ENCODE data around the gene CCDC183.

CCDC183 gene

DNA sequence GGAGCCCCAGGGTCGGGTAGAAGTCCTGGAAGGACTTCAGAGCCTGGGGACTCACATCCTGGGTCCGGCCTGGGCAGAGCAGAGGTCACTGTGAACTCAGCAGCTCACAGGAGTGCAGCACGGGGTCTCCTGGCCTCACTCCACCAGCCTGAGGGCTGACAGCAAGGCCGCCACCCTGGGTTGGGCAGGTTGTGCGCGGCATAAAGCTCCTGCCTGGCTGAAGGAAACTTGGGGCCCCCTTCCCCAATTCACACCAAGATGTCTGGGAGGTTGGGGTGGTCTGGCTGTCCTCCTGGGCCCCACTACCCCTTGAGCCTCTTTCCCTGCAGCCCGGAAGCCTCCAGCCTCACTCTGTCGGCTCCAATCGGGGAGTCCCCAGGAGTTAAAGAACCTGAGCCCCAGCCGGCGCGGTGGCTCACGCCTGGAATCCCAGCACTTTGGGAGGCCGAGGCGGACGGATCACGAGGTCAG is 33.9 kb upstream of the CCDC183 start:
- no peak overlapping the region for H3K9ac ChIP-seq (ENCODE audit: low read length)
- no peaks in the 10 kb centered on the region for H4K20me1 ChIP-seq (ENCODE audit: insufficient read depth, low read length)
- no peaks in the 10 kb centered on the region for H3K9me3 ChIP-seq (replicated peaks; ENCODE audit: insufficient read depth, low read length)
- no peak overlapping the region for H3K4me3 ChIP-seq (ENCODE audit: low read length)
- H3K4me1 ChIP-seq (ENCODE audit: low read length) = peaks cover 13% of the 10 kb centered on the region
- TF ChIP-seq CTCF (IDR thresholded peaks at IDR 0.05; ENCODE audit: low read length) (no peak), EZH2 (optimal IDR thresholded peaks at IDR 0.05; ENCODE audit: low read depth, low read length) (no peak), EZH2phosphoT487 (IDR thresholded peaks at IDR 0.05; ENCODE audit: low read length) (no peak)
- no peak overlapping the region for H3K4me2 ChIP-seq (ENCODE audit: low read depth, low read length)
- no peak overlapping the region for H2AFZ ChIP-seq (ENCODE audit: low read length)
- no peaks in the 10 kb centered on the region for H3K9me2 ChIP-seq (replicated peaks; ENCODE audit: insufficient read depth, low read length)
- H3K27me3 ChIP-seq (replicated peaks; ENCODE audit: insufficient read depth, low read length) = peaks cover 31% of the 10 kb centered on the region
- H3K79me2 ChIP-seq (ENCODE audit: low read length) = no peaks in the 10 kb centered on the region
- H3K27ac ChIP-seq (ENCODE audit: low read length) = no peak overlapping the region
- no peaks in the 10 kb centered on the region for H3K36me3 ChIP-seq (replicated peaks; ENCODE audit: insufficient read depth, low read length)
- peaks cover 18% of the 10 kb centered on the region for H3F3A ChIP-seq (ENCODE audit: insufficient read depth, low read length)
- no peak for DNase-seq

DNA sequence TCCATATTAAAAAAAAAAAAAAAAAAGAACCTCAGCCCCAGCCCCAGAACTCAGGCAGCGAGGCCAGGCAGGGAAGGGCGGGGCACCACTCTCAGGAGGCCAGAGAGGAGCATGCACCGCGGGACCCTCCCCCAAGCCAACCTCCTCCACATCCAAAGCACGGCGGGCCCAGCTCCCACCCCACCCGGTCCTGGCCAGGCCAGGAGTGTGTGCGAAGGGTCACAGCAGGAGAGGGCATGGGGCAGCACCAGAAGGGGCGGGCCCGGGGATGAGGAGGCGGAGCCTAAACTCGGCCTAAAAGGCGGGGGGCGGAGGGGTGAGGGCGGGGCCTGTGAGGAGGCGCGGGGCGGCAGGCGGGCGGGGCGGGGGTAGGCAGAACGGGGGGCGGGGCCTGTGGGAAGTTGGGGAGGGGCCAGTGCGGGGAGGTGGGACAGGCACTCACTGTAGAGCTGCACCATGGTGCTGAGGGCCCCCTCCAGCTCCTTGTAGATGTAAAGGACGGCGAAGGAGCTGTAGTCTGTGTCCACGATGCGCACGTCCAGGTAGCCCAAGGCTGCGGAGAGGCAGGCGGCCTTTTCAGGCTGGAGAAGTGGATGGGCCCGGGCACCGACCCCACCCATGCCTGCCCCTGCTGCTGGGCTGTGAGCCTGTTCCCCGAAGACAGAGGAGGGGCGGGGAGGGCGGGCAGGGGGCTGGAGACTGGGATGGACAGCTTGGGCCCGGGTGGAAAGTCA is 33.1 kb upstream of the CCDC183 start:
- Histone ChIP-seq H4K20me1 (ENCODE audit: insufficient read depth, low read length) (no peaks in the 10 kb centered on the region), H3K9me2 (replicated peaks; ENCODE audit: insufficient read depth, low read length) (no peaks in the 10 kb centered on the region), H3K36me3 (replicated peaks; ENCODE audit: insufficient read depth, low read length) (no peaks in the 10 kb centered on the region), H3F3A (ENCODE audit: insufficient read depth, low read length) (peaks cover 26% of the 10 kb centered on the region), H2AFZ (ENCODE audit: low read length) (no peak overlapping the region), H3K4me3 (ENCODE audit: low read length) (no peak overlapping the region), H3K79me2 (ENCODE audit: low read length) (no peaks in the 10 kb centered on the region), H3K9me3 (replicated peaks; ENCODE audit: insufficient read depth, low read length) (no peaks in the 10 kb centered on the region), H3K27me3 (replicated peaks; ENCODE audit: insufficient read depth, low read length) (peaks cover 28% of the 10 kb centered on the region), H3K4me2 (ENCODE audit: low read depth, low read length) (no peak overlapping the region), H3K27ac (ENCODE audit: low read length) (no peak overlapping the region), H3K9ac (ENCODE audit: low read length) (no peak overlapping the region), H3K4me1 (ENCODE audit: low read length) (peaks cover 18% of the 10 kb centered on the region)
- no peak for DNase-seq
- no peak for TF ChIP-seq CTCF (IDR thresholded peaks at IDR 0.05; ENCODE audit: low read length)
- no peak for TF ChIP-seq EZH2 (optimal IDR thresholded peaks at IDR 0.05; ENCODE audit: low read depth, low read length)

GRCh38 chr9:136763649-136764035 is 32.5 kb upstream of the CCDC183 start:
- Histone ChIP-seq H3K36me3 (replicated peaks; ENCODE audit: insufficient read depth, low read length) (no peaks in the 10 kb centered on the region), H3K9me2 (replicated peaks; ENCODE audit: insufficient read depth, low read length) (no peaks in the 10 kb centered on the region), H3K9me3 (replicated peaks; ENCODE audit: insufficient read depth, low read length) (no peaks in the 10 kb centered on the region), H3K9ac (ENCODE audit: low read length) (no peak overlapping the region), H3K27ac (ENCODE audit: low read length) (no peak overlapping the region), H3K79me2 (ENCODE audit: low read length) (no peaks in the 10 kb centered on the region), H2AFZ (ENCODE audit: low read length) (no peak overlapping the region), H4K20me1 (ENCODE audit: insufficient read depth, low read length) (no peaks in the 10 kb centered on the region), H3K4me1 (ENCODE audit: low read length) (peaks cover 17% of the 10 kb centered on the region), H3K4me3 (ENCODE audit: low read length) (no peak overlapping the region), H3K27me3 (replicated peaks; ENCODE audit: insufficient read depth, low read length) (peaks cover 27% of the 10 kb centered on the region), H3K4me2 (ENCODE audit: low read depth, low read length) (no peak overlapping the region), H3F3A (ENCODE audit: insufficient read depth, low read length) (peaks cover 28% of the 10 kb centered on the region)
- no peak for DNase-seq
- TF ChIP-seq EZH2phosphoT487 (IDR thresholded peaks at IDR 0.05; ENCODE audit: low read length) = no peak

DNA sequence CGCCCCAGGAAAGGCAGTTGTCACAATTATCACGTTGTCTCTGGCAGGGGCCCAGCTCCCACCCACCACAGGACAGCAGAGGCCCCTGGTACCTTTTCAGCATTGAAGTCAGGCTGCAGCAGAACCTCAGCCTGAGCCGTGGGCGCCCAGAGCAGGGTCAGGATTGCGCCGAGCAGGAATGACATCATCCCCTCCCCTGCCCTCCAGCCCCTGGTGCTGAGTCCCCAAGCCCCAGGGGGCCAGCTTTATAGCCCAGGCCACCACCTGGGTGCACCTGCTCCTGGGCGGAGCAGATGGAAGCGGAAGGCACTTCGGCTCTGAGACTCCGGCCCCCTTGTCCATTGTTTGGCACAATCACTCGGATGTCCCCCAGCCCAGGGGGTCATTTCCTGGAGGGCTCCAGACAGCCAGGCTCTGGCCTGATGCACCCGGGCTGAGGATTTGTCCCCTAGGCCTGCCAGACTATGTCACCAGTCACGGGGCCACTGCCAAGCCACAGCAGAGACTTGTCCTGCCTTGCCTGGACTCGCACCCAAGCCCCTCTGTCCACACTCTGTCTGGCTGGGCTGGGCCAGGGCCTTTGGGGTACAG is 31.7 kb upstream of the CCDC183 start, which contains the start of gene LCN15:
Gene LCN15 (minus strand): TSS at position 218 of the 591 bp plus-strand sequence. CDS start 30 bp downstream, at position 188.
- H3K36me3 ChIP-seq (replicated peaks; ENCODE audit: insufficient read depth, low read length) = no peaks in the 10 kb centered on the region
- H3K9me2 ChIP-seq (replicated peaks; ENCODE audit: insufficient read depth, low read length) = no peaks in the 10 kb centered on the region
- peaks cover 17% of the 10 kb centered on the region for H3K4me1 ChIP-seq (ENCODE audit: low read length)
- H3K9me3 ChIP-seq (replicated peaks; ENCODE audit: insufficient read depth, low read length) = no peaks in the 10 kb centered on the region
- H4K20me1 ChIP-seq (ENCODE audit: insufficient read depth, low read length) = no peaks in the 10 kb centered on the region
- H3K79me2 ChIP-seq (ENCODE audit: low read length) = no peaks in the 10 kb centered on the region
- peak within 1 kb of the TSS; percentile 94; the same call in 1 of the 2 replicates for H3K4me2 ChIP-seq (ENCODE audit: low read depth, low read length)
- no peak within 1 kb of the TSS; the same call in 1 of the 2 replicates for H3K9ac ChIP-seq (ENCODE audit: low read length)
- H3F3A ChIP-seq (ENCODE audit: insufficient read depth, low read length) = peaks cover 28% of the 10 kb centered on the region
- peak within 1 kb of the TSS; percentile 70; the same call in 1 of the 2 replicates for H3K27ac ChIP-seq (ENCODE audit: low read length)
- peaks cover 26% of the 10 kb centered on the region for H3K27me3 ChIP-seq (replicated peaks; ENCODE audit: insufficient read depth, low read length)
- DNase-seq = no peak
- H3K4me3 ChIP-seq (ENCODE audit: low read length) = peak within 1 kb of the TSS; percentile 59; the same call in 1 of the 2 replicates
- H2AFZ ChIP-seq (ENCODE audit: low read length) = no peak within 1 kb of the TSS
- TF ChIP-seq EZH2phosphoT487 (IDR thresholded peaks at IDR 0.05; ENCODE audit: low read length) (no peak), CTCF (IDR thresholded peaks at IDR 0.05; ENCODE audit: low read length) (no peak), EZH2 (optimal IDR thresholded peaks at IDR 0.05; ENCODE audit: low read depth, low read length) (no peak)
